Measurements from ENCODE around the gene MRGPRF. TPM values are rescaled to one million over a fixed set of nuclear protein-coding genes. Genes with fewer than 3 reads are reported as not detected.

Gene MRGPRF
- total and polyA plus RNA-seq, 3 donors from 2014 or later: 10.0 to 21.1 (median 12.2) TPM

- 83 to 85% methylated on average over 9 to 13 of the region's 13 CpGs for WGBS, 2 donors
- H3K9me3 ChIP-seq: no peaks in the 10 kb centered on the region
- H3K4me1 ChIP-seq: peaks cover 23% of the 10 kb centered on the region
- H3K4me3 ChIP-seq: no peak overlapping the region
- no peak for TF ChIP-seq CTCF (IDR thresholded peaks at IDR 0.05)
- TF ChIP-seq POLR2A (IDR thresholded peaks at IDR 0.05): no peak
- H3K27ac ChIP-seq: no peak overlapping the region
- no peak for DNase-seq
- intact Hi-C loops (cut with DNase I; ENCODE audit: low total_unique reads): loop anchor here (10.0 kb wide), 1 partner anchor 100 kb away; the partner anchor contains the start of genes IGHMBP2 and MRPL21
- no peaks in the 10 kb centered on the region for H3K36me3 ChIP-seq (ENCODE audit: low read depth, missing control alignments)
- no peaks in the 10 kb centered on the region for H3K27me3 ChIP-seq
Measured at GRCh38 chr11:69004411-69005182, 8.4 kb downstream of the MRGPRF start.

DNA sequence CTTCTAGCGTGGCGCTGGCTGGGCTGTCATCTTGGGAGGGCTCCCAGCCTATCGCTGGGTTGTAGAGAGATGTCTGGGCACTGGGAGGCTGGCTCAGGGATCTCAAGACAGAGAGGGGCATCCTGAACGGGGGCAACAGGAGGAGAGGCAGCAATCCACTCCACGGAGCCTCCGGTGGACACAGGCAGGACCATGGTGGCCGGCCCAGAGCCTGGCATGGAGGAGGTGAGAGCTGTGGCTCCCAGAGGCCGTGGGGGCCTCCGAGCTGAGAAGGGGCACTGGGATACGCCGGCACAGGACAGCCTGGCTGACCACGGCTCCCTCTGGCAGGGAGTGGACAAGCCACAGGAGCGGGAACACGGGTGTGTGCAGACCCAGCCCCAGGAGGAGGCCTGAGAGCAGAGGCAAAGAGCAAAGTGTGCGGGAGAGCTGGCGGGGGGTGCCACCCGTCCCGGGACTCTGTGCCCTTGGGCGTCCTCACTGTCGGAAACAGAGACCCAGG is 9.1 kb downstream of the MRGPRF start:
- no peak overlapping the region for H3K4me3 ChIP-seq

DNA sequence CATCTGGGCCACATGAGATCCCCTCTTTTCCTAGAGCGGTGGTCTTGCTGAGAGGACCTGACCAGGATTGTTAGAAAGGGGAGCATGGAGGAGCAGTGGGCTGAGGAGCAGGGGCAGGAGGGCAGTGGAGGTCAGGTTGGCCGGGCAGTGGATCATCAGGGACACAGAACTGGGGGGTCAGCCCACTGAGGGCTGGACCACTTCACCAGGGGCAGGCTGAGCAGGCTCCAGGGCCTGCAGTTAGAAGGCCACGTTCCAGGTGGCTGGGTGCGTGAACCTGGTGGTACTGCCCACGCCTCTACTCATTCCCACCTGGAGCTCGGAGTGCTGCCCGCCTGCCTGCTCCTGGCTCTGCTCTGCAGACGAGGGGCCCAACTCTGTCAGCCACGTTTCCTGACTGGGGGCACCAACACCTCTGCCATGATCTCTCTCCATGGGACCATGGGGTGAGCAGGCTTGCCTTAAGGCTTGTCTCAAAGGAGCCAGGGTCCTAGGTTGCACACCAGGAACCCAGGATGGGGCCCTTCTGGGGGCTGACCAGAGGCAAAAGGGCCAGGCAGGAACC is 9.7 kb downstream of the MRGPRF start:
- Histone ChIP-seq H3K27me3 (no peaks in the 10 kb centered on the region), H3K27ac (no peak overlapping the region), H3K36me3 (ENCODE audit: low read depth, missing control alignments) (no peaks in the 10 kb centered on the region), H3K9me3 (no peaks in the 10 kb centered on the region), H3K4me1 (peaks cover 14% of the 10 kb centered on the region), H3K4me3 (no peak overlapping the region)
- WGBS, 2 donors: 78 to 98% methylated on average over 7 to 9 of the region's 9 CpGs
- no peak for DNase-seq
- TF ChIP-seq CTCF (IDR thresholded peaks at IDR 0.05) (no peak), POLR2A (IDR thresholded peaks at IDR 0.05) (no peak)
- intact Hi-C loops (cut with DNase I; ENCODE audit: low total_unique reads): loop anchor here (10.0 kb wide), 1 partner anchor 99 kb away; the partner anchor contains the start of genes IGHMBP2 and MRPL21

More for the DNA sequence above, 9.1 kb downstream of the MRGPRF start:
- TF ChIP-seq CTCF (IDR thresholded peaks at IDR 0.05) (no peak), POLR2A (IDR thresholded peaks at IDR 0.05) (no peak)
- no peaks in the 10 kb centered on the region for H3K9me3 ChIP-seq
- WGBS, 2 donors: 90% methylated on average over 6 to 20 of the region's 20 CpGs
- intact Hi-C loops (cut with DNase I; ENCODE audit: low total_unique reads): loop anchor here (10.0 kb wide), 1 partner anchor 99 kb away; the partner anchor contains the start of genes IGHMBP2 and MRPL21
- DNase-seq: no peak
- peaks cover 17% of the 10 kb centered on the region for H3K4me1 ChIP-seq
- H3K27me3 ChIP-seq: no peaks in the 10 kb centered on the region
- no peaks in the 10 kb centered on the region for H3K36me3 ChIP-seq (ENCODE audit: low read depth, missing control alignments)
- H3K27ac ChIP-seq: no peak overlapping the region

- no peak for DNase-seq
- WGBS, 2 donors: 64 to 84% methylated on average over 6 to 13 of the region's 13 CpGs
- Histone ChIP-seq H3K4me3 (no peak overlapping the region), H3K27ac (peak overlapping the region in 1 of 2 donors; percentile 45), H3K9me3 (no peaks in the 10 kb centered on the region), H3K27me3 (no peaks in the 10 kb centered on the region), H3K36me3 (ENCODE audit: low read depth, missing control alignments) (no peaks in the 10 kb centered on the region), H3K4me1 (peaks cover 14% of the 10 kb centered on the region)
- no peak for TF ChIP-seq POLR2A (IDR thresholded peaks at IDR 0.05)
- intact Hi-C loops (cut with DNase I; ENCODE audit: low total_unique reads): loop anchor here (10.0 kb wide), 1 partner anchor 98 kb away; the partner anchor contains the start of genes IGHMBP2 and MRPL21
Measured at GRCh38 chr11:69002570-69003231, 10.3 kb downstream of the MRGPRF start.
